ENCODE results near the gene IL20RB.

DNA sequence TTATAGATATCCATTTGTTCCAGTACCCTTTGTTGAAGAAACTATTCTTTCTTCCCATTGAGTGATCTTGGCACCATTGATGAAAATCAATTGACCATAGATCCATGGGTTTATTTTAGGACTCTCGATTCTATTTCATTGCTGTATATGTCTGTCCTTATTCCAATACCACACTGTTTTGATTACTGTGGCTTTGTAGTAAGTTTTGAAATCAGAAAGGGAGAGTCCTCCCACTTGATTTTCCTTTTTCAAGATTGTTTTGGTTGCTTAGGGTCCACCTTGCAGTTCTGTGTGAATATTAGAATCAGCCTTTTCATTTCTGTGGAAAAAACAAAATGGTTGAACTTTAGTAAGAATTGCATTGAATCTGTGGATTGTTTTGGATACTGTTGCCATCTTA is 20.6 kb upstream of the IL20RB start:
- TF ChIP-seq EZH2 (IDR thresholded peaks at IDR 0.05) (no peak), POLR2AphosphoS5 (IDR thresholded peaks at IDR 0.05; ENCODE audit: borderline replicate concordance, low read depth, low read length) (no peak)
